HK-2 (cell line): Measurements from ENCODE around the gene STARD13.

Experiments used
- DNase-seq: peaks from one replicate; pipeline ENCODE4 v3.0.0-alpha.2; 2018; ENCODE audit not compliant: unreplicated experiment

STARD13 gene

GRCh38 chr13:33228648-33229445, 56.7 kb downstream of the STARD13 start:
- no peak for DNase-seq

DNA sequence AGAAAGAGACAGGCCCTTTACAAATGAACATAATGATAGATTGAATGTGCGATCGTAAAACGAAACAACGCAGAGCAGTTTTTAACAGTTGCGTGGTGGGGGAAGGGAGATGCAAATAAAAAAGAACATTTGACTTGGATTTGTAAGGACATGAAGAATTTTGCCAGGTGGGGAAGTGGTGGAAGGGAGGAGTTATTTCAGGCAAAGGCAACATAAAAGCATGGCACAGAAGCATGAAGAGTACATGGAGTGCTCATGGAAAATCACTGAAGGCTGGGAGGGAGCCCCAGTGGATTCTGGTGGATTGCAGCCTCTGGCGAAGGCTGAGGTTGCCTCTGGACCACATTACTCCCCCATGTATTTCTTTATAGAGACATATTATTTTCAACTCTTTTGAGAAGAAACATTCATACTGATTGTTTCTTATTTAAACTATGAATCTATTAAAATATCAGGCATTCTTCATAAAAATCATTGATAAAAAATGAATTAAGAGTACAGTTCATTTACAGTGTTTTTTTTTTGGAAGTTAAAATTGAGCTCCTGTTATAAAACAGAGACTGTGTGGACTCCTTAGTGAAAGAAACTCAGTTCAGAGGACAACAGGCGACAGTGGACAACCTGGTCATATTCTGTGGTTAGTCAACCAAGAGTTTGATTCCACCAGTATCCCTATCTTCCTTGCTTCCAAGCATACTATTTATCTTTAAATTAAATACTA, 57.5 kb downstream of the STARD13 start:
- DNase-seq: no peak

GRCh38 chr13:33224686-33225085, 60.9 kb downstream of the STARD13 start:
- no peak for DNase-seq

GRCh38 chr13:33224191-33224590, 61.4 kb downstream of the STARD13 start:
- DNase-seq: no peak

GRCh38 chr13:33219926-33220325, 65.6 kb downstream of the STARD13 start:
- no peak for DNase-seq

- no peak for DNase-seq
Measured at GRCh38 chr13:33218426-33218825, 67.1 kb downstream of the STARD13 start.

DNA sequence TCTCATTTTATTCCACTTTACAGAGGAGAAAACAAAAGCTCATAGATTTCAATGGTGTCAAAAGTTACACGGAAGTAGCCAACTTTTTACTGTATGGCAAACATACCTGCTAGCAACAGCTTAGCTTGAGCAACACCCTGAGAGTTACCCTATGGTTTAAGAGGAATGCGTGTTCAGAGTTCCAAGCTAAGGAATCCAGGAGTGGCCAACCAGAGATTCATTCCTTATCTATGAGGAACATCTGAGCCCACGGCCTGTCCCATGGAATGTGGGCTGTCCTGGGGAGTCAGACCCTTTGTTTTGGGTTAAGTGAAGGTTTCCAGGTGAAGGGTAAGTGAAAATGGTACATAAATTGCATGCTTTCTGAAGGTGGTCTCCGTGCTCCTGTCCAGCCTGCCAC, 67.5 kb downstream of the STARD13 start:
- DNase-seq: no peak

DNA sequence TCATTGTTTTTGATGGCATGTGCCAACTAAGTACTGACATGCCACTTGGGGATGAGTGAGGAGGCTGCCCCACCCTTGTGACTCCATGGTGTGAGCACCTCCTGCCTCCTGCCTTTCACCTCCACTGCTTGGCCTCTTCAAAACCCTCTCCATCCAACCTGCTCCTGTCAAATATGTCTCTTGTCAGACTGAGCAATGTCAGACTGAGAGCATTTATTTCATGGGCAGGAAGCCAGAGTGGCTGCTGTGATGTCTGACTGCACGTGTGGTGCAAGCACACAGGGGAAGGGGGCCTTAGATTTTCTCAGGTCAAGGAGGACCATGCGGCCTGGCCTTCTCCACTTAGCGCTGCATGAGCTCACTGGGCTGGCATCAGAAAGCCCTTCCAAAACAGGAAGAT, 68.3 kb downstream of the STARD13 start:
- no peak for DNase-seq

DNA sequence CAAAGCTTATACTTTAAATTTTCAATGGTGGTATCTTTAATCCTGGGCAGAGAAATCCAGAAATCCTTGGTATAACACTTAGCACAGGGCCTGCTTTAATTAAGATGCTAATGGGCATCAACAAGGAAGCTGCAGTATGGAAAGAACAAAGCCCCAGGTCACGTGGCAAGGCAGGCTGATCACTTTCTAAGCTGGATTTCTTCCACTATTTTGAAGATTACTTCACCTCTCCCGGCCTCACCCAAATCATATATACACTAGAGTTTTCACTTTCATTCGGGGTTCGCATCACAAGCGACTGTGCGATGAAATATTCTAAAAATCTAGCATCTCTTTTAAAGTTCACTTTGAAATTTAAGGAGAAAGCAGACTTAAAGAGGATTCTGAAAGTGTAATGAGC, 71.8 kb downstream of the STARD13 start:
- no peak for DNase-seq

DNA sequence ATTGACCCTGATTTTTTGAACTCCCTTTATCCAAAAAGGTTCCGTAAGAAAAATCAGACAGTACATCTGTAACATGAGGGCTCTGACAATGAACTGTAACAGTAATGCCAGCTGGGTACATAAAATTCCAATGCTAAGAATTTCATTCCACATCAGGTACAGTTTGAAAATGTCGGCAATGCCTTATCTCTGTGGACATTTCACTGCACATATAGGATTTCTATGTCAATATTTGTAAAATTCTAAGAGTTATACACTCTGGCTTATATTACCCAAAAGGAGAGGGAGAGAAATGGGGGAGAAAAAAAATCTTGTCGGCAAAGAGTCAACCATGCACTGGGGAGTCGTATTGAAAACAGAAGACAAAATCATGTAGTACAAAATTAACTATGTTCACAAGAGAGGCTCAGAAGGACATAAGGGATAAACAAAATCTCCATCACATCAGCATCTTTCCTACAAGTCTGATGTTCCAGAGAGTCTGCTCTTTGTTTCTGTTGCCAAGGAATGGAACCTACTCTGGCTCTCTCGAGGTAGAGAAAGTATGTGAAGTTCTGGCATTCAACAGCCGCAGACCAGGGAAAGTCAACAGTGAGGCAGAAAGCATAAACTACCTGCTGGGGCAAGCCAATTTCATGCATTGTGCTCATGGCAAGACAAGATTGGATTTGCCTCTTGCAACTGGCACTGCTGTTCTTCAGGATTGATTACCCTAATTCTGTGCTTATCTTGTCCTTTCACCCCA, 72.4 kb downstream of the STARD13 start:
- DNase-seq: no peak

DNA sequence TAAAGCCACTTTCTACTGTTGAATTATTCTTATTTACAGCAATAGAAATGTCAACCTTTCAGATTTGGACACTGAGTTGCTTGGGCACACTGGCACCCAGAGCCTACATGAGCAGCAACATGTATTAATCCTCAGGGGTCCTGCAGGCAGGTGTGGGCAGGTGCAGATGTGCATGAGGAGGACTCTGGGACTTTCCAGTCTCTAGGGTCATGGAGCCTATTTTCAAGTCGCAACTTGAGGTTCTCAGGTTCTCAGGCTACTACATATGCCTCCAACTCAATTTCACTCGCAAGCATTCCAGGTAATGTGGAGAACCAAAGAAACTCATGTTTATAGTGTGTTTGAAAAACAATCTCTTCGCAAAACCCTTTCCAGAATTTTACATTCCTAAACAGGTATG, 73.2 kb downstream of the STARD13 start:
- no peak for DNase-seq

DNA sequence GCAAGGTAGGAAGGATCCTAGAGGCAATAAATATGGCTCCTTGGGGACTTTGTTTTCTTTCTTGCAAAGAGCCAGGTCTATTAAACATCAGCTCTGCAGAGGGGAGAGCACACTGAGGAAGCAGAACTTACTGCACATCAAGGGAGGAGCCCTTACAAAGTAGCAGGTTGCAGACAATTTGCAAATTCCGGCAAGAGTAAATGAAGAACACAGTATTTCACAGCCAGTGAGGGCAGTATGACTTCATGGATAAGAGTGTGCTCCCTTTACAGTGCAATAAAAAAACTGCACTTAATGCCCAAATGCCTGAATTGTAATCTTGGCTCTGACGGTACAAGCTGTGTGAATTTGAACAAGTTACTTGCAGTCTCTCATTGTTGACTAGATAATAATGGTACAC, 75.5 kb downstream of the STARD13 start:
- DNase-seq: no peak

GRCh38 chr13:33208290-33209220, 77.0 kb downstream of the STARD13 start:
- no peak for DNase-seq

GRCh38 chr13:33207615-33207961, 78.0 kb downstream of the STARD13 start:
- no peak for DNase-seq

GRCh38 chr13:33206945-33207614, 78.5 kb downstream of the STARD13 start:
- no peak for DNase-seq

DNA sequence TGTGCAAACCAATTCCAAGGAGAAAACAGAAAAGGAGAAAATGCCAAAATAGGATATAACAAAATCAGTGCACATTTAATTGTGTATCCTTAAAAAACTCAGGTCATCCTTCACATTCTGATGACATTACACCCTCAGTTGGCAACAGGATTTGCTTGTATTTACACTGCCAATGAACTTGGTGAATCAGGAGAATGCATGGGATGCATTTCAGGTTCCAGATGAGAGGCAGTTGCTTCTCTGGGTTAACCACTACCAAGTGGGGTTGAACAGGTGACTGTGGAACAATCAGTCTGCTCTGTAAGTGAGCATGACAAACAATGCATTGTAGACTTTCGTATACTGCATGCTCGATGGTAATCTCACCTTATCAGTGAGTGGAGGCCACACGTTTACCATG, 79.1 kb downstream of the STARD13 start:
- DNase-seq: no peak

DNA sequence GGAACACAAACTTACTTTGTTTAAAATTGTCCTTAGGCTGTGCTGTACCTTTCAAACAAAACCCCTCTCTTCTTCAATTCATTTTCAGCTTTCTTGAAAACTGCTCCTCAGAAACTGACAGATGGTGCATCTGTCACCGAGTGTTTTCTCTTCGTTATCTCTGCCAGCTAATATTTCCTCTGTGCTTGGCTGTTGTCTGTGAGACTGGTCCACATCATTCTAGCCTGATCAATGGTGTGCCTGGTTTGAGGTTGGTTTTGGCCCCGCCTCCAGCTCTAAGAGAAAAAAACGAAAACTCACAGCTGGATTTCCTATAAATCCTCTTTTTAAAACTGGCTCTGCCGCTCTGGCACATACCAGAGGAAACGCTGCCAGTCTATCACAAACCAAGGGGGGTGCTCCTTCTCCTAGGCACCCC, 79.7 kb downstream of the STARD13 start:
- DNase-seq: no peak

DNA sequence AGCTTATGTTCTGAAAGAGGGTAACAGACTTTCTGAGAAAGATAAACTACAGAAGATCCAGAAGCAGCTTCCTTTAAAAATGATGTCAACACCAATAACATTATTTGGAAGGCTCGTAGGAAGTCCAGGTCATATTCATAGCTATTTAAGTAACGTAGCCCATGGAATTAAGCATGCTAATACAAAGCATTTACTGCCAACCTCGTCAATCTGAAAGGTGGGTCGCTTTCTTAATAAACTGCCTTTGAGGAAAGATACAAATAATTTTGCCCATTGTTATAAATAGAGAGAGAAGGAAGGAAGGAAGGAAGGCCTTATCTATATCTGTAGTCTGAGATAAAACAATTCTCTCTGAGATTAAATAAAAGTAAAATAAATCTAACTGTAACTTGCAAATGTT, 80.3 kb downstream of the STARD13 start:
- DNase-seq: no peak

- DNase-seq: no peak
Measured at GRCh38 chr13:33204130-33204927, 81.2 kb downstream of the STARD13 start.

- DNase-seq: no peak
Measured at GRCh38 chr13:33202644-33203169, 82.8 kb downstream of the STARD13 start.
